ENCODE results near the gene TMEM221. TPM values are rescaled to one million over a fixed set of nuclear protein-coding genes. Genes with fewer than 3 reads are reported as not detected.

Gene TMEM221
- total and polyA plus RNA-seq, 2 donors from 2014 or later: 0.13 TPM; not detected in 1

DNA sequence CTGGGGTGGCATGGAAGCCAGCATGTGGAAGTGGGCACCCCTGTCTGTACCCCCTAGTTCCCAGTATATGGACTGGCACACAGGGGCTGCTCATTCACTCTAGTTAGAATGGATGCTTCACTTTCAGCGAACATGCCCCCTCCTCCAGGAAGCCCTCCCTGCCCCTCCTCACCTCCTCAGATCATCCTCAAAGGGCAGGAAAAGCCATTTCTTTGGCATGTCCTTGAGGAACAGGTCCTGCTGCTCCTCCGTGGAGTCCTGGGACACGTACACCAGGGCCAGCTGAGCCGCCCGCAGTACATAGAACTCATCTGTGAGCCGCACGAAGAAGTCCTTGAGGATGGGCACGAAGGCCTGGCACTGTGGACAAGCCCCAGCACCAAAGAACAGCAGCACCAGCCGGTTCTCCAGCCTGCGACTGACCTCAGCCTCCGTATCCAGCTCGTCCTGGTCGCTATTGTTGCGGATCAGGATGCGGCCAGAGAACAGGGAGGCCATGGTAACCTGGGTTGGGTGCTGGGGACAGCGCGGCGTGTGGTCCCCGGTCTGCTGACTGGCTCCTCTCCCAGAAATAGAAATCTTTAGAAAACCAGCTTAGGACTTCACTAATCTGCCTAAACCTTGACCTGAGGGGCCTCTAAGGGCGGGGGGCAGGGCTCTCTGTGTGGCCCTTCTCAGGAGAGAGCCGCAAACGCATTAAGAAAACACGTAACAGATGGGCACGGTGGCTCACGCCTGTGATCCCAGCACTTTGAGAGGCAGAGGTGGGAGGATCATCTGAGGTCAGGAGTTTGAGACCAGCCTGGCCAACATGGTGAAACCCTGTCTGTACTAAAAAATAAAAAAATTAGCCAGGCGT is 12.1 kb upstream of the TMEM221 start, which contains the start of gene NXNL1:
Gene NXNL1, minus strand, starts transcription at position 555 of the 859 bp plus-strand sequence. Its CDS starts 57 bp downstream, at position 498.
- TF ChIP-seq, protein P1, sequence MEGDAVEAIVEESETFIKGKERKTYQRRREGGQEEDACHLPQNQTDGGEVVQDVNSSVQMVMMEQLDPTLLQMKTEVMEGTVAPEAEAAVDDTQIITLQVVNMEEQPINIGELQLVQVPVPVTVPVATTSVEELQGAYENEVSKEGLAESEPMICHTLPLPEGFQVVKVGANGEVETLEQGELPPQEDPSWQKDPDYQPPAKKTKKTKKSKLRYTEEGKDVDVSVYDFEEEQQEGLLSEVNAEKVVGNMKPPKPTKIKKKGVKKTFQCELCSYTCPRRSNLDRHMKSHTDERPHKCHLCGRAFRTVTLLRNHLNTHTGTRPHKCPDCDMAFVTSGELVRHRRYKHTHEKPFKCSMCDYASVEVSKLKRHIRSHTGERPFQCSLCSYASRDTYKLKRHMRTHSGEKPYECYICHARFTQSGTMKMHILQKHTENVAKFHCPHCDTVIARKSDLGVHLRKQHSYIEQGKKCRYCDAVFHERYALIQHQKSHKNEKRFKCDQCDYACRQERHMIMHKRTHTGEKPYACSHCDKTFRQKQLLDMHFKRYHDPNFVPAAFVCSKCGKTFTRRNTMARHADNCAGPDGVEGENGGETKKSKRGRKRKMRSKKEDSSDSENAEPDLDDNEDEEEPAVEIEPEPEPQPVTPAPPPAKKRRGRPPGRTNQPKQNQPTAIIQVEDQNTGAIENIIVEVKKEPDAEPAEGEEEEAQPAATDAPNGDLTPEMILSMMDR (IDR thresholded peaks at IDR 0.05; ENCODE audit: borderline replicate concordance, extremely low read depth, insufficient read depth): no peak
- no peaks in the 10 kb centered on the region for H3K9me3 ChIP-seq (ENCODE audit: control insufficient read depth in 2 of 3, insufficient read depth in 1 of 3, low read length in 3 of 3)
- no peak for DNase-seq
- peaks cover 3% of the 10 kb centered on the region for H3K27me3 ChIP-seq (ENCODE audit: control insufficient read depth, insufficient read depth, low read length)
- no peak within 1 kb of the TSS for H3K4me3 ChIP-seq (ENCODE audit: low read length in 3 of 3)
- H3K9ac ChIP-seq (ENCODE audit: low read length in 3 of 3): no peak within 1 kb of the TSS
- no peaks in the 10 kb centered on the region for H3K36me3 ChIP-seq (ENCODE audit: control insufficient read depth in 2 of 3, insufficient read depth in 3 of 3, low read length in 3 of 3)
- intact Hi-C loops (cut with DNase I): loop anchor here (10.0 kb wide), 1 partner anchor 126 kb away; the partner anchor contains the start of genes ANO8 and GTPBP3
- no peak for FAIRE-seq
- no peak within 1 kb of the TSS for H3K27ac ChIP-seq (ENCODE audit: low read depth in 2 of 2, low read length in 2 of 2)
- H3K4me1 ChIP-seq (ENCODE audit: control insufficient read depth in 2 of 3, insufficient read depth in 2 of 3, low read depth in 1 of 3, low read length in 3 of 3): no peaks in the 10 kb centered on the region

DNA sequence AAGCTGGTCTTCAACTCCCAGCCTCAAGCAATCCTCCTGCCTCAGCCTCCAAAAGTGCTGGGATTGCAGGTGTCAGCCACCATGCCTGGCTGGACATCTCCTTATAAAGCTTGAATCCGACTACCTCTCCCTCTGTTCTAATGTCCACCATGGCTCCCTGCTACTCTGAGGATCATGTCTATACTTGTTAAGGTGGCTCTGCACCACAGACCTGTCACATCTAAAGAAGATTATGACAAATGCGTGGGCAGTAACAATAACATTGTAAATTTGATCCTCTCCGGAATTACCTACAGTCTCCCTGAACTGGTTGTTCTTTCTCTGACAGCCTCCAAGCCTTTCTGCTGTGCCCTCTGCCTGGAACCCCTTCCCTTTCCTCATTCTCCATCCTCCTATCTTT is 10.5 kb upstream of the TMEM221 start:
- intact Hi-C loops (cut with DNase I): no loop called here
- Histone ChIP-seq H3K27ac (ENCODE audit: low read depth in 2 of 2, low read length in 2 of 2) (no peak overlapping the region), H3K9me3 (ENCODE audit: control insufficient read depth in 2 of 3, insufficient read depth in 1 of 3, low read length in 3 of 3) (no peaks in the 10 kb centered on the region), H3K9ac (ENCODE audit: low read length in 3 of 3) (no peak overlapping the region), H3K4me3 (ENCODE audit: low read length in 3 of 3) (no peak overlapping the region), H3K4me1 (ENCODE audit: control insufficient read depth in 2 of 3, insufficient read depth in 2 of 3, low read depth in 1 of 3, low read length in 3 of 3) (no peaks in the 10 kb centered on the region), H3K36me3 (ENCODE audit: control insufficient read depth in 2 of 3, insufficient read depth in 3 of 3, low read length in 3 of 3) (no peaks in the 10 kb centered on the region), H3K27me3 (ENCODE audit: control insufficient read depth, insufficient read depth, low read length) (peaks cover 10% of the 10 kb centered on the region)
- no peak for DNase-seq
- TF ChIP-seq, protein P1 (IDR thresholded peaks at IDR 0.05; ENCODE audit: borderline replicate concordance, extremely low read depth, insufficient read depth): no peak
- FAIRE-seq: no peak

DNA sequence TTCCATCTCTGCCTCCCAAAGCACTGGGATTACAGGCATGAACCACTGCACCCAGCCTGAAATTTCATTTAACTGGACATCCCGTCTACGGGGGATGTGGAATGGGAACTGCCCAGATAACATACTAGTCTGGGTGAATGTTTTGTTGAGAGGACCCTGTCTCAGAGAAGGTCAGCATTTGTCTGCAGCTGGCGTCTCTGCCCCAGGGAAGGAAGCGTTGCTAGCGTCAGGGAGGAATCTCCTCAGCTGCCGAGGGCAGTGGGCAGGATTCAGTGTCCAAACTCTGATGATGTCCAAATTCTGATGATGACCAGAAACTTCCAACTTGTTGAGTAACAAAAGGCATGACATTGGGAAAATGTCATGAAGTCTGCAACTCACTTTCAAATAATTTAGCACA is 9.1 kb upstream of the TMEM221 start:
- FAIRE-seq: no peak
- no peak overlapping the region for H3K4me3 ChIP-seq (ENCODE audit: low read length in 3 of 3)
- H3K9ac ChIP-seq (ENCODE audit: low read length in 3 of 3): no peak overlapping the region
- H3K36me3 ChIP-seq (ENCODE audit: control insufficient read depth in 2 of 3, insufficient read depth in 3 of 3, low read length in 3 of 3): no peaks in the 10 kb centered on the region
- peaks cover 10% of the 10 kb centered on the region for H3K27me3 ChIP-seq (ENCODE audit: control insufficient read depth, insufficient read depth, low read length)
- intact Hi-C loops (cut with DNase I): no loop called here
- H3K9me3 ChIP-seq (ENCODE audit: control insufficient read depth in 2 of 3, insufficient read depth in 1 of 3, low read length in 3 of 3): no peaks in the 10 kb centered on the region
- H3K4me1 ChIP-seq (ENCODE audit: control insufficient read depth in 2 of 3, insufficient read depth in 2 of 3, low read depth in 1 of 3, low read length in 3 of 3): peaks cover 0 to 4% (median 0%) of the 10 kb centered on the region in 3 donors
- H3K27ac ChIP-seq (ENCODE audit: low read depth in 2 of 2, low read length in 2 of 2): no peak overlapping the region
- peak in 3 of 5 donors; percentile 49 to 69 (median 52) for DNase-seq
- TF ChIP-seq, protein P1 (IDR thresholded peaks at IDR 0.05; ENCODE audit: borderline replicate concordance, extremely low read depth, insufficient read depth): no peak
